ENCODE data around the gene NR4A2. TPM values are rescaled to one million over a fixed set of nuclear protein-coding genes. Genes with fewer than 3 reads are reported as not detected.

NR4A2 gene
- total and polyA plus RNA-seq, 2 donors (not counting 3 experiments of a cell fraction or from before 2014, with no cell fraction given) = 1.0 to 1.9 TPM

DNA sequence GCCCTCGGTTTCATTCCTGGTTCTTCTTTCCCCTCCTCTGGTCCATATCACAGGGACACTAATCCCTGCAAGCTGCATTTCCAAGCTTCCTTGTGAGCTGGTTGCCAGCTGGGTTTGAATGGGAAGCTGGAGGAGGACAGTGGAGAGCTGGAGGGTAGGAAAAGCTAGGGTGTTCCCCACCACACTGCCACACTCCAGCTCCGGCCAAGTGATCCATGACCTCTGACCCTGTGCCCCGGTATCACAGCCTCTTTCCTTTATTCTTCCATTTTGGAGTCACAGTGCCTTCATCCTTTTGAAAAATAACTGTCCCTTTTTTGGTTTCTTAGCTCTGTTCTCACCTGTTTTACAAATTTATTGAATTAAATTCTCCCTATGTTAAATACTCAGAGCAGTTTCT, 13.1 kb upstream of the NR4A2 start:
- no TSS peak for BruUV-seq (replicated peaks)
- ChIA-PET CTCF (interaction anchor here (1.2 to 1.7 kb wide), 2 partner anchors 848 to 968 kb away, joined by 3 to 5 read pairs; no protein-coding TSS in a partner anchor), POLR2A (no interaction called here)
- TF ChIP-seq GATA2 (IDR thresholded peaks at IDR 0.05; ENCODE audit: insufficient read depth, insufficient read length, low read depth, low read length) (no peak), JUN (IDR thresholded peaks at IDR 0.05; ENCODE audit: borderline replicate concordance, insufficient read depth, insufficient read length, low read depth) (no peak), EZH2 (IDR thresholded peaks at IDR 0.05; ENCODE audit: borderline replicate concordance, low read depth, low read length, severe bottlenecking) (no peak), POLR2A (IDR thresholded peaks at IDR 0.05; ENCODE audit: low read depth, low read length) (no peak), POLR2AphosphoS5 (IDR thresholded peaks at IDR 0.05; ENCODE audit: insufficient read depth, low read depth, low read length) (no peak), MYC (IDR thresholded peaks at IDR 0.05; ENCODE audit: low read depth, low read length) (no peak), FOS (IDR thresholded peaks at IDR 0.05; ENCODE audit: borderline replicate concordance, insufficient read depth, low read length) (no peak)
- TF ChIP-seq, protein P1, sequence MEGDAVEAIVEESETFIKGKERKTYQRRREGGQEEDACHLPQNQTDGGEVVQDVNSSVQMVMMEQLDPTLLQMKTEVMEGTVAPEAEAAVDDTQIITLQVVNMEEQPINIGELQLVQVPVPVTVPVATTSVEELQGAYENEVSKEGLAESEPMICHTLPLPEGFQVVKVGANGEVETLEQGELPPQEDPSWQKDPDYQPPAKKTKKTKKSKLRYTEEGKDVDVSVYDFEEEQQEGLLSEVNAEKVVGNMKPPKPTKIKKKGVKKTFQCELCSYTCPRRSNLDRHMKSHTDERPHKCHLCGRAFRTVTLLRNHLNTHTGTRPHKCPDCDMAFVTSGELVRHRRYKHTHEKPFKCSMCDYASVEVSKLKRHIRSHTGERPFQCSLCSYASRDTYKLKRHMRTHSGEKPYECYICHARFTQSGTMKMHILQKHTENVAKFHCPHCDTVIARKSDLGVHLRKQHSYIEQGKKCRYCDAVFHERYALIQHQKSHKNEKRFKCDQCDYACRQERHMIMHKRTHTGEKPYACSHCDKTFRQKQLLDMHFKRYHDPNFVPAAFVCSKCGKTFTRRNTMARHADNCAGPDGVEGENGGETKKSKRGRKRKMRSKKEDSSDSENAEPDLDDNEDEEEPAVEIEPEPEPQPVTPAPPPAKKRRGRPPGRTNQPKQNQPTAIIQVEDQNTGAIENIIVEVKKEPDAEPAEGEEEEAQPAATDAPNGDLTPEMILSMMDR (IDR thresholded peaks at IDR 0.05; ENCODE audit: extremely low read depth in 1 of 2, insufficient read depth in 1 of 2, low read depth in 1 of 2, low read length in 2 of 2) = no peak
- TF ChIP-seq, protein P2, sequence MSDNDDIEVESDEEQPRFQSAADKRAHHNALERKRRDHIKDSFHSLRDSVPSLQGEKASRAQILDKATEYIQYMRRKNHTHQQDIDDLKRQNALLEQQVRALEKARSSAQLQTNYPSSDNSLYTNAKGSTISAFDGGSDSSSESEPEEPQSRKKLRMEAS (IDR thresholded peaks at IDR 0.05; ENCODE audit: insufficient read depth, insufficient read length) = no peak
- H3K27me3 ChIP-seq (ENCODE audit: control insufficient read depth in 2 of 2, insufficient read depth in 2 of 2, low read length in 2 of 2) = no peaks in the 10 kb centered on the region
- no peak overlapping the region for H2AFZ ChIP-seq (ENCODE audit: low read depth, low read length)
- no peaks in the 10 kb centered on the region for H3K9me1 ChIP-seq (replicated peaks; ENCODE audit: control insufficient read depth, extremely low read depth, insufficient read depth, low read length)
- peaks cover 11% of the 10 kb centered on the region for H3K4me1 ChIP-seq (ENCODE audit: control insufficient read depth, extremely low read depth, insufficient read depth, low read length)
- no peaks in the 10 kb centered on the region for H3K79me2 ChIP-seq (ENCODE audit: control insufficient read depth, insufficient read depth, low read length)
- no peak overlapping the region for H3K9ac ChIP-seq (replicated peaks; ENCODE audit: extremely low read depth, insufficient read depth, low read length)
- no peaks in the 10 kb centered on the region for H4K20me1 ChIP-seq (replicated peaks; ENCODE audit: control insufficient read depth, extremely low read depth, insufficient read depth, low read length)
- no peak for FAIRE-seq
- DNase-seq (ENCODE audit: low read depth, low spot score) = no peak
- H3K9me3 ChIP-seq (replicated peaks; ENCODE audit: control insufficient read depth, insufficient read depth, low read length) = no peaks in the 10 kb centered on the region
- intact Hi-C loops (cut with micrococcal nuclease) = no loop called here
- dilution Hi-C loops (cut with MboI; ENCODE audit: extremely low pct_ligation_motif_present, low sequenced_read_pairs) = no loop called here
- H3K36me3 ChIP-seq (ENCODE audit: control insufficient read depth in 2 of 2, extremely low read depth in 1 of 2, insufficient read depth in 2 of 2, low read length in 2 of 2) = no peaks in the 10 kb centered on the region
- no peak overlapping the region for H3K4me2 ChIP-seq (ENCODE audit: insufficient read depth, low read length)
- H3K4me3 ChIP-seq (replicated peaks in 1 of 3; ENCODE audit: insufficient read depth in 1 of 3, low read depth in 1 of 3, low read length in 3 of 3) = no peak overlapping the region
- H3K27ac ChIP-seq (ENCODE audit: insufficient read depth, low read depth, low read length) = no peak overlapping the region

Measured in endothelial cell of umbilical vein (primary cell).